MG63 (cell line): ENCODE data around the gene TNRC6A. TPM values are rescaled to one million over a fixed set of nuclear protein-coding genes. Genes with fewer than 3 reads are reported as not detected.
A peak's percentile ranks its signal among the peaks of the same experiment; 100 is the strongest.
"Not testable (repeated sequence)": the region's sequence is repeated elsewhere in the genome, so short reads cannot be mapped to it uniquely, and the experiment has no call there.

ENCODE experiments used
- DNase-seq: peaks from one replicate; pipeline ENCODE4 v3.0.0-alpha.2; 2020
- H3K27me3 ChIP-seq: fragments of 250-450 bp; sonication (Bioruptor Pico); 2 replicates; pipeline ENCODE4 v1.5.1; 2020; ENCODE audit warnings: mild to moderate bottlenecking, moderate library complexity
- H3K36me3 ChIP-seq: fragments of 250-450 bp; sonication (Bioruptor Pico); 2 replicates; pipeline ENCODE4 v1.5.1; 2020; ENCODE audit warnings: mild to moderate bottlenecking, moderate library complexity
- H3K4me3 ChIP-seq: fragments of 250-450 bp; sonication (Bioruptor Pico); 2 replicates; pipeline ENCODE4 v1.5.1; 2020; ENCODE audit warnings: mild to moderate bottlenecking, moderate library complexity
- H3K9me3 ChIP-seq: fragments of 250-450 bp; sonication (Bioruptor Pico); 2 replicates; pipeline ENCODE4 v1.5.1; 2020; ENCODE audit warnings: mild to moderate bottlenecking, moderate library complexity
- total RNA-seq: library from RNA; depleted of rRNA; stranded (reverse); fragments of >200 nt; shearing (Covaris generic); gene quantifications from 2 replicates; pipeline ENCODE4 v1.2.3, GENCODE V29; 2014; ENCODE audit warnings: low replicate concordance; rRNA removed

Gene TNRC6A
- total RNA-seq = 9.2 and 12.7 TPM in 2 replicates

DNA sequence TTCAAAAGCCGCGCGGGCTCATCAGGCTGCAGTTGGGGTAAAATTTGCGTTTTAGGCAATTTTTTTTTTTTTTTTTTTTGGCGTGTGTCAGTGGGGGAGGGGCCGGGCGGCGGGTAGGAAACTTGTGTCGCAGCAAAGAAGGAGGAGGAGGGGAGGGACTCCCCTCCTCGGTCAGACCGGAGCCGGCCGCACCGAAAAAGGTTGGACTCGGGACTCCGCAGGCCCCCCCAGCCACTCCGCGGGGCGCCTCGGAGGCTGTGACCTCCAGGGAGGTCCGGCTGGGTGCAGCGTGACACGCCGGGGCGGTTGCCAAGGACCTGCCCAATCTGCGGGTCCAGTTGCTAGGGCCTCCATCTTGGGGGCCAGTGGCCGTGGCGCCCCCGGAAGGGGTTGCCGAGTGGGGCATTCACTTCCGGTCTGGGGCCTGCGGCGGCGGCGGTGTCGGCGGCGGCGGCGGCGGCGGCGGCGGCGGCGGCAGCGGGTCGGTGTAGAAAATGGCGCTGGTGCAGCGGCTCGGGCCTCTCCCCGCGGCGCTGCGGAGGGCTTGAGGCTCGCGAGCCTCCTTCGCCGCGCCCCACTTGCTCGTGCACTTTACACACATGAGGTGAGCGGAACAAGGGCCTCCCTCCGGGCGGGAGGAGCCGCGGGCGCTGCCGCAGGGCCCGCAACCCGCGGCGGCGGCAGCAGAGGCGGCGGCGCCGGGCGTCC is at the start of gene TNRC6A:
TSS of gene TNRC6A (plus strand) at position 409 of the 708 bp plus-strand sequence. CDS start at position 600, 191 bp downstream.
- Histone ChIP-seq H3K4me3 (peak within 1 kb of the TSS; percentile 89), H3K36me3 (peaks cover 37% of the 10 kb centered on the region), H3K27me3 (no peaks in the 10 kb centered on the region), H3K9me3 (no peaks in the 10 kb centered on the region)
- DNase-seq = peak; percentile 96

DNA sequence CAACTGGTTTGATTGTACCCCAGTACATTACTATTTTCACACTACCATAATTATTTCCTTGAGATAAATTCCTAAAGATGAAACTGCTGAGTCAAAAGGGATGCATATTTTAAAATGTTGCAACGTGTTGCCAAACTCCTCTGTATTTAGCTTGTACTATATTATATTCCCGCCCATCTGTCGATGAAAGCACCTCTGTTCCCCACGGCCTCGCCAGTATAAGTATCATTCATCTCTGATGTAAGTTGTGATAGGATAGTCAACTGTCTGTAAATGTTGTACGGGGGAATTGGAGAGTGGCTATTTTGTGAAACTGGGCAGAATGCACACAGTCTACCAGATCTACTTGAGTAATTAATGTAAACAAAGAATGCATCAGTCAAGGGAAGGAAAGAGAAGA is 47.7 kb upstream of the TNRC6A start:
- Histone ChIP-seq H3K27me3 (no peaks in the 10 kb centered on the region), H3K9me3 (no peaks in the 10 kb centered on the region), H3K4me3 (no peak overlapping the region), H3K36me3 (no peaks in the 10 kb centered on the region)
- no peak for DNase-seq

DNA sequence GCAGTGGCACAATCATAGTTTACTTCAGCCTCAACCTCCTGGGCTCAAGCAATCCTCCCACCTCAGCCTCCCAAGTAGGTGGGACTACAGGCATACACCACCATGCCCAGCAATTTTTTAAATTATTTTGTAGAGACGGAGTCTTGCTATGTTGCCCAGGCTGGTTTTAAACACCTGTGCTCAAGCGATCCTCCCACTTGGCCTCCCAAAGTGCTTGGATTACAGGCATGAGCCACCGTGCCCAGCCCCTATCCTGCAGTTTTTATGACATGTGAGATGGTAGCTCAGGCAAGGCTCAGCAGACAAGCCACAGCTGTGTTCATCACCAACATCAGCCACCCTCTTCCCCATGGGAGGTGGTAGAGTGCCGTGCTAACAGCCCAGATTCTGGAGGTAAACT is 46.2 kb upstream of the TNRC6A start:
- no peak for DNase-seq
- Histone ChIP-seq H3K27me3 (no peaks in the 10 kb centered on the region), H3K4me3 (no peak overlapping the region), H3K36me3 (no peaks in the 10 kb centered on the region), H3K9me3 (no peaks in the 10 kb centered on the region)

GRCh38 chr16:24683847-24684493 is 45.5 kb upstream of the TNRC6A start:
- no peaks in the 10 kb centered on the region for H3K36me3 ChIP-seq
- no peak overlapping the region for H3K4me3 ChIP-seq
- H3K27me3 ChIP-seq = no peaks in the 10 kb centered on the region

DNA sequence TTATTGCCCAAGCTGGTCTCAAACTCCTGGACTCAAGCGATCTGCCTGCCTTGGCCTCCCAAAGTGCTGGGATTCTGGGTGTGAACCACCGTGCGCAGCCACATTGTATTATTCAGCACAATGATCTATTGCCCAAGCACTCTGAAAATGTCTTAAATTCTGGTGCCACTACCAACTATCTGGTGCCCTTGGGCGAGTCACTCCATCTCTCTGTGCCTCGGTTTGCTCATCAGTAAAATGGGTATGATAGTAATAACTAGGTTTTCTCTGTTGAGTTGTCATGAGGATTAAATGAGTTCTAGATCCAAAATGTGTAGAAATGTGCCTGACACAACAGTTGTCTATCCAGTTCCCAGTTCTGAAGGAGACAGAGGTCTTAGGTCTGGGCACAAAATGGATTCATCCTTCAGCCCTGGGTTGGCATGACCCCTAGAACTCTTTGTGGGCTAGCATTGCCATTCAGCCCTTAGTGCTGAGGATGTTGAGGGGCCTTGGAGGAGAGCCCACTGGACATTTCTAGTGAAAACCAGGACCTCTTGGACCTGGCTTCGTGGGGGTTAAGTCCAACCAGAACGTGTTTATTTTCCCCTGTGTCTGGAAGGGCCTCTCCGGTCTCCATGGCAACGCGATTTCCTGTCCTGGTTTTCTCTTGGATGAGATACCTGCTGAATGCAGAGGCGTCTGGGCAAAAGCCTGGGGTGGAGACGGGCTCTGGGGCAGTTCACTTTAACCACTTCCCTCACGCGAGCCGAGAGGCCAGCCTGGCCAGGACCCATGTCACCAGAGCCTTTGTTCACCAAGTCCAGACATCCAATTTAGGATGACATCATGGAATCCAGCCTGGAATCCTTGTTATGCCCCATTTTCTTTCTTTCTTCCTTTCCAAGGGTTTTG is 43.7 kb upstream of the TNRC6A start:
- Histone ChIP-seq H3K4me3 (no peak overlapping the region), H3K9me3 (no peaks in the 10 kb centered on the region), H3K27me3 (no peaks in the 10 kb centered on the region), H3K36me3 (no peaks in the 10 kb centered on the region)
- DNase-seq = peak; percentile 72

More at GRCh38 chr16:24683847-24684493, 45.5 kb upstream of the TNRC6A start:
- H3K9me3 ChIP-seq = no peaks in the 10 kb centered on the region
- DNase-seq = no peak

- H3K36me3 ChIP-seq = no peaks in the 10 kb centered on the region
- H3K4me3 ChIP-seq = no peak overlapping the region
- DNase-seq = no peak
- no peaks in the 10 kb centered on the region for H3K9me3 ChIP-seq
- H3K27me3 ChIP-seq = no peaks in the 10 kb centered on the region
These were observed 42.8 kb upstream of the TNRC6A start for GRCh38 chr16:24686678-24687077.

GRCh38 chr16:24688359-24688758 is 41.1 kb upstream of the TNRC6A start:
- H3K4me3 ChIP-seq = no peak overlapping the region
- DNase-seq = no peak
- H3K36me3 ChIP-seq = no peaks in the 10 kb centered on the region
- no peaks in the 10 kb centered on the region for H3K9me3 ChIP-seq
- H3K27me3 ChIP-seq = no peaks in the 10 kb centered on the region

- Histone ChIP-seq H3K36me3 (no peaks in the 10 kb centered on the region), H3K9me3 (no peaks in the 10 kb centered on the region), H3K27me3 (no peaks in the 10 kb centered on the region), H3K4me3 (no peak overlapping the region)
- DNase-seq = peak; percentile 45
These were observed 40.3 kb upstream of the TNRC6A start for GRCh38 chr16:24689128-24689527.

DNA sequence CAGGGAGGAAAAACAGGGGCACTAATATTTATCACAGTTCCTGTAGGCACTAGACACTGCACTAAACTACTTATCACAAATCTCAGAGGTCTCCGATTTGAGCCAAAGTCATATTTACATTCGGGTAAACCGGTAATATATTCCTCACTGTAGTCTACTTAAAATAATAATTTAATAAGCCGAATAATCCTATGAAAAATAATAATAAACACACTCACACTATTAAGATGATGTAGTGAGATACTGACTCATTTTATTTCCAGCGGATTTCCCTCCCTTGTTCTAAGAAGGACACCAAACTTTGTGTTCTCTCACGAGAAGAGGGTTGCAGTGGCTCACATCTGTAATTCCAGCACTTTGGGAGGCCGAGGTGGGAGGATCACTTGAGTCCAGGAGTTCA is 36.6 kb upstream of the TNRC6A start:
- Histone ChIP-seq H3K4me3 (no peak overlapping the region), H3K9me3 (no peaks in the 10 kb centered on the region), H3K36me3 (no peaks in the 10 kb centered on the region), H3K27me3 (no peaks in the 10 kb centered on the region)
- DNase-seq = no peak

- DNase-seq = no peak
- H3K27me3 ChIP-seq = no peaks in the 10 kb centered on the region
- no peaks in the 10 kb centered on the region for H3K9me3 ChIP-seq
- H3K36me3 ChIP-seq = no peaks in the 10 kb centered on the region
- no peak overlapping the region for H3K4me3 ChIP-seq
These were observed 34.5 kb upstream of the TNRC6A start for GRCh38 chr16:24694931-24695330.

- DNase-seq = no peak
- Histone ChIP-seq H3K9me3 (no peaks in the 10 kb centered on the region), H3K36me3 (no peaks in the 10 kb centered on the region)
These were observed 32.8 kb upstream of the TNRC6A start for GRCh38 chr16:24696699-24697098.

DNA sequence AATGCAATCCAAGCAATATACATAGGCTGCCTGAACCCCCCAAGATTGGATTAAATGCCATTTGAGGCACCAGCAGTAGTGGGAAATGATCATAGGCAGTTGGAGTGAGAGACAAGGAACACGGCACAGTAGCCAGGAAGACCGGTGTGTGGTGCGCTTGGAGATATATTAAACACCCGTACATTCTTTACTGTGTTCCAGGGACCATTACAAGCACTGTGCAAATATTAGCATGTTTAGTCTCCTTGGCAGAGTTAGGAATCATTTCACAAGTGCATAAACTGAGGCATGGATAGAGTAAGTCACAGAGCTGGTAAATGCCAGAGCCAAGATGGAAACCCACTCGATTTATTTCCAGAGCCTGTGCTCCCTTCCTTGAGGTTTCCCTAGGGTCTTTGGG is 31.1 kb upstream of the TNRC6A start:
- Histone ChIP-seq H3K4me3 (no peak overlapping the region), H3K27me3 (no peaks in the 10 kb centered on the region), H3K36me3 (no peaks in the 10 kb centered on the region), H3K9me3 (no peaks in the 10 kb centered on the region)
- DNase-seq = no peak

More at GRCh38 chr16:24696699-24697098, 32.8 kb upstream of the TNRC6A start:
- Histone ChIP-seq H3K27me3 (no peaks in the 10 kb centered on the region), H3K4me3 (no peak overlapping the region)

DNA sequence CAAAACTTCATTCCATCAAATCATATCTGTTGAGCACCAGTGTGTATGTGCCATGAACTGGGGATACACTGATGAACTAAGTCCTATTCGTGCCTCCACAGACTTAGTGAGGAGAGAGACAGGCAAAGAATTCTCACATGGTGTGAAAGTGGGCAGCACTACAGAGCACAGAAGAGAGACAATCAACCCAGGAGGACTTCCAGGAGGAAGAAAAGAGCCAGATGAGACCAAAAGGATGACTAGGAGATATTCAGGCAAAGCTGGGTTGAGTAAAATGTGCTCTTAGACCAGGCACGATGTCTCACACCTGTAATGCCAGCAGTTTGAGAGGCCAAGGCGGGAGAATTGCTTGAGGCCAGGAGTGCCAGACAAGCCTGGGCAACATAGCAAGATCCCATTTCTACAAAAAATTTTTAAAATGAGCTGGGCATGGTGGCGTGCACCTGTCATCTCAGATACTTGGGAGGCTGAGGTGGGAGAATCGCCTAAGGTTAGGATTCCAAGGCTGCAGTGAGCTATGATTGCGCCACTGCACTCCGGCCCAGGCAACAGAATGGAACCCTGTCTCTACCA is 30.2 kb upstream of the TNRC6A start:
- H3K9me3 ChIP-seq = no peaks in the 10 kb centered on the region
- H3K27me3 ChIP-seq = no peaks in the 10 kb centered on the region
- no peak for DNase-seq
- no peaks in the 10 kb centered on the region for H3K36me3 ChIP-seq
- no peak overlapping the region for H3K4me3 ChIP-seq

- peak; percentile 97 for DNase-seq
- H3K36me3 ChIP-seq = no peaks in the 10 kb centered on the region
- no peak overlapping the region for H3K4me3 ChIP-seq
- H3K27me3 ChIP-seq = no peaks in the 10 kb centered on the region
- no peaks in the 10 kb centered on the region for H3K9me3 ChIP-seq
These were observed 28.7 kb upstream of the TNRC6A start for GRCh38 chr16:24700549-24701392.

GRCh38 chr16:24701521-24701951 is 27.9 kb upstream of the TNRC6A start:
- Histone ChIP-seq H3K9me3 (no peaks in the 10 kb centered on the region), H3K4me3 (no peak overlapping the region), H3K27me3 (no peaks in the 10 kb centered on the region), H3K36me3 (no peaks in the 10 kb centered on the region)
- DNase-seq = peak; percentile 85

DNA sequence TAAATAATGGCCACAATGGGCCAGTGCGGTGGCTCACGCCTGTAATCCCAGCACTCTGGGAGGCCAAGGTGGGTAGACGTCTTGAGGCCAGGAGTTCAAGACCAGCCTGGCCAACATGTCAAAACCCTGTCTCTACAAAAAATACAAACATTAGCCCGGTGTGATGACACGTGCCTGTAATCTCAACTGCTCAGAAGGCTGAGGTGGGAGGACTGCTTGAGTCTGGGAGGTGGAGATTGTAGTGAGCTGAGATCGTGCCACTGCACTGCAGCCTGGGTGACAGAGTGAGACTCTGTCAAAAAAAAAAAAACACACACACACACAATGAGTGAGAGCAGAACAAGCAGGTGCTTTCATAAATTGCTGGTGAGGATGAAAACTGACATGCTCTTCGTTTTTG is 21.7 kb upstream of the TNRC6A start:
- H3K36me3 ChIP-seq, H3K27me3 ChIP-seq, H3K4me3 ChIP-seq, H3K9me3 ChIP-seq, DNase-seq: not testable (repeated sequence)
